Measurements from ENCODE around the gene STK32B. TPM values are rescaled to one million over a fixed set of nuclear protein-coding genes. Genes with fewer than 3 reads are reported as not detected.

The STK32B gene
- total and polyA plus RNA-seq, 9 of the 15 experiments (the other 6 are each of a cell fraction or from before 2014, with no cell fraction given): 0.03 to 0.20 (median 0.07) TPM; not detected in 2

GRCh38 chr4:5393911-5394513 is 342.7 kb downstream of the STK32B start:
- no peaks in the 10 kb centered on the region for H3K36me3 ChIP-seq (ENCODE audit: control insufficient read depth, insufficient read depth, low read length)
- FAIRE-seq (no peak), DNase-seq (ENCODE audit: extremely low read depth in 1 of 4, low spot score in 3 of 4) (no peak), ATAC-seq (no peak)
- H3K9me3 ChIP-seq (replicated peaks; ENCODE audit: control insufficient read depth, insufficient read depth, low read depth, low read length): no peaks in the 10 kb centered on the region
- no peak overlapping the region for H3K4me2 ChIP-seq (ENCODE audit: insufficient read depth, low read length)
- no peak overlapping the region for H3K4me3 ChIP-seq
- ChIA-PET POLR2A (interaction anchor here (0.6 kb wide), 1 partner anchor 364 kb away, joined by 3 read pairs; no protein-coding TSS in a partner anchor), CTCF (ENCODE audit: low intra/inter-chr PET ratio) (no interaction called here)
- H3K27me3 ChIP-seq (ENCODE audit: control insufficient read depth in 2 of 2, insufficient read depth in 2 of 2, low read length in 2 of 2): no peaks in the 10 kb centered on the region; a peak in 1 of 5 replicates
- in situ Hi-C loops (cut with MboI): loop anchor here (10.0 kb wide), 1 partner anchor 401 kb away; no protein-coding TSS in a partner anchor
- no TSS peak for BruUV-seq (replicated peaks)
- no peak for TF ChIP-seq PTRF (tag; IDR thresholded peaks at IDR 0.05)
- no peaks in the 10 kb centered on the region for H3K4me1 ChIP-seq (replicated peaks in 1 of 2; ENCODE audit: control insufficient read depth in 2 of 2, insufficient read depth in 2 of 2, low read length in 2 of 2)
- no peak overlapping the region for H3K9ac ChIP-seq (ENCODE audit: insufficient read depth in 1 of 2, low read depth in 2 of 2, low read length in 2 of 2)
- H3K9me1 ChIP-seq (ENCODE audit: control insufficient read depth, insufficient read depth, low read length): no peaks in the 10 kb centered on the region
- H4K20me1 ChIP-seq (replicated peaks; ENCODE audit: control insufficient read depth, insufficient read depth, low read length): peaks cover 3% of the 10 kb centered on the region; the same call in 1 of the 2 replicates
- H3K27ac ChIP-seq (ENCODE audit: extremely low read depth, low read depth, low read length): no peak overlapping the region
- intact Hi-C loops (cut with micrococcal nuclease): loop anchor here (5.0 kb wide), 1 partner anchor 418 kb away; no protein-coding TSS in a partner anchor
- H3K79me2 ChIP-seq (ENCODE audit: control insufficient read depth, insufficient read depth, low read length): no peaks in the 10 kb centered on the region
- 2% methylated on average over 12 of the region's 12 CpGs for WGBS (ENCODE audit: insufficient coverage, low coverage, missing lambda C conversion rate)
- no peak overlapping the region for H2AFZ ChIP-seq (ENCODE audit: low read depth, low read length)

- H3K27ac ChIP-seq (ENCODE audit: extremely low read depth, low read depth, low read length): no peak overlapping the region
- peaks cover 3% of the 10 kb centered on the region; the same call in 1 of the 2 replicates for H4K20me1 ChIP-seq (replicated peaks; ENCODE audit: control insufficient read depth, insufficient read depth, low read length)
- ChIA-PET CTCF (ENCODE audit: low intra/inter-chr PET ratio) (no interaction called here), POLR2A (interaction anchor here (0.7 kb wide), 1 partner anchor 25 kb away, joined by 3 read pairs; no protein-coding TSS in a partner anchor)
- no peaks in the 10 kb centered on the region for H3K4me1 ChIP-seq (replicated peaks in 1 of 2; ENCODE audit: control insufficient read depth in 2 of 2, insufficient read depth in 2 of 2, low read length in 2 of 2)
- H3K4me2 ChIP-seq (ENCODE audit: insufficient read depth, low read length): no peak overlapping the region
- in situ Hi-C loops (cut with MboI) (loop anchor here (10.0 kb wide), 1 partner anchor 399 kb away; no protein-coding TSS in a partner anchor), intact Hi-C loops (cut with micrococcal nuclease) (loop anchor here (2.0 kb wide), 1 partner anchor 395 kb away; no protein-coding TSS in a partner anchor)
- H2AFZ ChIP-seq (ENCODE audit: low read depth, low read length): no peak overlapping the region
- WGBS (ENCODE audit: insufficient coverage, low coverage, missing lambda C conversion rate): 2% methylated on average over 8 of the region's 8 CpGs
- H3K9me3 ChIP-seq (replicated peaks; ENCODE audit: control insufficient read depth, insufficient read depth, low read depth, low read length): no peaks in the 10 kb centered on the region
- H3K36me3 ChIP-seq (ENCODE audit: control insufficient read depth, insufficient read depth, low read length): no peaks in the 10 kb centered on the region
- no peak for DNase-seq (ENCODE audit: extremely low read depth in 1 of 4, low spot score in 3 of 4)
- H3K79me2 ChIP-seq (ENCODE audit: control insufficient read depth, insufficient read depth, low read length): no peaks in the 10 kb centered on the region
- H3K4me3 ChIP-seq: no peak overlapping the region
- no peaks in the 10 kb centered on the region for H3K9me1 ChIP-seq (ENCODE audit: control insufficient read depth, insufficient read depth, low read length)
- no TSS peak for BruUV-seq (replicated peaks)
- no peak for FAIRE-seq
- ATAC-seq: no peak
- no peak overlapping the region for H3K9ac ChIP-seq (ENCODE audit: insufficient read depth in 1 of 2, low read depth in 2 of 2, low read length in 2 of 2)
- H3K27me3 ChIP-seq (ENCODE audit: control insufficient read depth in 2 of 2, insufficient read depth in 2 of 2, low read length in 2 of 2): no peaks in the 10 kb centered on the region; a peak in 1 of 5 replicates
- TF ChIP-seq THAP7 (CRISPR knock-in tag; IDR thresholded peaks at IDR 0.05): no peak
- no peak for TF ChIP-seq HDAC1 (IDR thresholded peaks at IDR 0.05)
- TF ChIP-seq RNF219 (CRISPR knock-in tag; IDR thresholded peaks at IDR 0.05): no peak
- TF ChIP-seq CAMTA2 (CRISPR knock-in tag; conservative IDR thresholded peaks at IDR 0.05): no peak
- no peak for TF ChIP-seq ZBTB43 (CRISPR knock-in tag; IDR thresholded peaks at IDR 0.05)
- no peak for TF ChIP-seq ZSCAN32 (CRISPR knock-in tag; IDR thresholded peaks at IDR 0.05)
- TF ChIP-seq ZNF311 (CRISPR knock-in tag; IDR thresholded peaks at IDR 0.05): no peak
- TF ChIP-seq PHTF2 (CRISPR knock-in tag; IDR thresholded peaks at IDR 0.05): no peak
- TF ChIP-seq U2AF1 (optimal IDR thresholded peaks at IDR 0.05; ENCODE audit: low read depth, low read length): no peak
- no peak for TF ChIP-seq NFRKB (IDR thresholded peaks at IDR 0.05; ENCODE audit: low read depth)
These were observed 344.5 kb downstream of the STK32B start for GRCh38 chr4:5395781-5396180.
